DMS153 (cell line): Measurements from ENCODE around the gene MORN3.
A peak's percentile ranks its signal among the peaks of the same experiment; 100 is the strongest.
"Not testable (repeated sequence)": the region's sequence is repeated elsewhere in the genome, so short reads cannot be mapped to it uniquely, and the experiment has no call there.

ENCODE experiments used
- DNase-seq: peaks from one replicate; lab custom pipeline; 2025; lab: John Stamatoyannopoulos, UW

Gene MORN3

DNA sequence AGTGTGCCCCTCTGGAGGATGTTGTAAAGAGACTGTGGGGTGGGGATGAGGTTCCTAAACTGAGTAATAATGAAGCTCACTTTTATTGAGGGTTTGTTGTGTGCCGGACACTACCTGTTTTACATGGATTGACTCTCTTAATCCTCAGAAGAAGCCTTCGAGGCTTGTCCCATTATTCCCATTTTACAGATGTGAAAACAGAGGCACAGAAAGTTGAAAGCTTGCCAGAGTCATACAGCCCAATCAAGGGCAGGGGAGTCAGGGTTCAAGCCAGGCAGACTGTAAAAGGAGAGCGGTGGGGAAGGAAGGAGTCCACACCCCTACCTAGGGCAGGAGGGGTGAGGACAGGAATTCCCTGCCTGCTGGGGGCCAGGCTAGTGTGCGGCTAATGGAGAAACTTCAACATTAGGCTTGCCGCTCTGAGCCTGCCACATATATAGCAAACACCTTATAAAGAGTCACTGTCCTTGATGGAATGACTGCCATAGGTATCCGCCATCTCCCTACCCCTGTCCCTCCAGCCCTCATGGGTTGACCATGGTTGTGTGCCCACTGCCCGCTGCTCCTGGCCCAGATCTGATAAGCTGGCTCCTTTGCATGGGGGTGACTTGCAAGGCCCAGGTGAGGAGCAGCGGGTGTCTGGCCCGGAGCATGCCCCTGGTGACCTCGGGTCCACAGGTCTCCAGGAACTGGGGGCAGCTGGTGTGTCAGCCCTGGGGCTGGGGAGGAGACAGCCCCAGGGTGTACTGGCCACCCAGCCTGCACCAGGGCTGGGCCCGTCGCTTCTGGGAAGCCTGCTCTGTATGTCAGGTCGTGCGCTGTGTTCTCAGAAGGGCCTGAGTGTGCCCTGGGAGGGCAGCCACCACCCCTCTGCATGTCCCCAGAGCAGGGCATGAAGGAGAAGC, 30.9 kb downstream of the MORN3 start:
- DNase-seq = no peak

GRCh38 chr12:121637231-121637914, 32.1 kb downstream of the MORN3 start:
- DNase-seq = no peak

DNA sequence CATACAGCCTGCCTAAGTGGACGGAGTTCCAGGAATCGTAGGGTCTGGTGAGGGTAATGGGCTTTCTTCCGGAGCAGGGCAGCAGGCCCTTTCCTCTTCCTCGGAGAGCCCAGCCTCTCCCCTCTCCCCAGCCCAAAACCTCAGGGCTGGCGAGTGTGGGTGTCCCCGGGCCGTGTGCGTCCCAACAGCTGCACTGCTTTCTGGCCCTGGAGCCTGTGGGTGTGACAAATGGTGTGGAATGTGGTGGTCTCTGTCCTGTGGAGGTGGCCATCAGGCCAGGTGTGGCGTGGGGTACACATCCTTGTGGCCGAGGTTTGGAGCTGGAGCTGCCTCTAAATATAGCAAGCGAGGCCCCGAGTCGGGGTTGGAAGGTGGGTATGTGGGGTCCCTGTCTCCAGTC, 34.6 kb downstream of the MORN3 start:
- no peak for DNase-seq

GRCh38 chr12:121633833-121634196, 35.6 kb downstream of the MORN3 start:
- DNase-seq = not testable (repeated sequence)

GRCh38 chr12:121632069-121632970, 37.1 kb downstream of the MORN3 start:
- DNase-seq = no peak

- no peak for DNase-seq
Observed at GRCh38 chr12:121630791-121631355, 38.6 kb downstream of the MORN3 start.

- no peak for DNase-seq
Observed at GRCh38 chr12:121628536-121628935, 40.9 kb downstream of the MORN3 start.

- no peak for DNase-seq
Observed at GRCh38 chr12:121628037-121628436, 41.4 kb downstream of the MORN3 start.

DNA sequence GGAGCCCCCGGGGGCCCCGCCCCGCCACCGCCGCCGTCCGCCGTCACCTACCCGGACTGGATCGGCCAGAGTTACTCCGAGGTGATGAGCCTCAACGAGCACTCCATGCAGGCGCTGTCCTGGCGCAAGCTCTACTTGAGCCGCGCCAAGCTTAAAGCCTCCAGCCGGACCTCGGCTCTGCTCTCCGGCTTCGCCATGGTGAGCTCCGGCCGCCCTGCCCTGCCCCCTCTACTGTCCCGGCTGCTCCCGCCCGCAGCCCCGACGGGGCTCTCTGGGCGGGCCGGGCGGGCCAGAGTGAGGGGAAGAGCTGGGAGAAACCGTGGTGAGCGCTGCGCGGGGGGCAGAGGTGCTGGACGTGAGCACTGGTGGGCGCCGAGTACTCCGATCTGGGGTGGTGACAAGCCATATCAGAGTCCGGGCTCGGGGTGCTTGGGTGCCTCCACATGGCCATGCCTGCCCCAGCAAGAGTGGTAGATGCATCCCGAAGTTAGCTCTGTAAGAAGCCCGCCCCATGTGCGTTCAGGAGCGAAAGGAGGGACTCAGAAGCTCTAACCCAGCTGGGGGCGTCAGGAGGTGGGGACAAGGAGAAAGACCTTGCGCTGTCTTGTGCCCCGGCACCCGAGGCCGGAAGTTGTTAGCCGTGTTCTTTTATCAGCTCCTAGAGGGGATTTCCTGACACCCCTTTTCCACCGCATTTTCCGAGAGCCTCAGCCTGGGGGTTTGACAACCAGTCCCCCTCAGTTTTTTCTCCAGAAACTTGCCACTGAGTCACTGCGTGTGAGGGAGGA, 42.4 kb downstream of the MORN3 start:
- DNase-seq = no peak

- peak; percentile 78 for DNase-seq
Observed at GRCh38 chr12:121626087-121626852, 43.2 kb downstream of the MORN3 start, which contains the start of gene ORAI1. Gene ORAI1 (plus strand): TSS chr12:121626530.

DNA sequence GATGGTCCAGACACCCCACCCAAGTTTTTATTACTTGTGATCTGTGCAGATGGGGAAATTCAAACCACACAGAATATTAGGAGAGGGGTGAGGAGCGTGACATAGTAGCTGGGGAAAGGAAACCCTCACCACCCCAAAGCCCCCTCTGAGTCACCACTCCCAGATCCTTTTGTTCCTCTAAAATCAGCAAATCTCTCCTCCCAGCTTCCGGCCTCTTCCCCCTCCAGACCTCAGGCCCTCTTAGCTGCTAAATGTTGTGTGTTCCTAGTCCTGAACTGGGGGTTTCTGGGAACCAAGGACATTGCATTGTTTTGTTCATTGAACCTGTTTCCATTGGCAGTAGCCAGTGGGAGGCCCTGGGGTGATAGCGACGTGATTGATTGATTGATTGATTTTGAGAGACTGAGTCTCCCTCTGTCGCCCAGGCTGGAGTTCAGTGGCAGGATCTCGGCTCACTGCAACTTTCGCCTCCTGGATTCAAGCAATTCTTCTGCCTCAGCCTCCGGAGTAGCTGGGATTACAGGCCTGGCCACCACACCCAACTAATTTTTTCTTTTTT, 49.0 kb downstream of the MORN3 start:
- no peak for DNase-seq

DNA sequence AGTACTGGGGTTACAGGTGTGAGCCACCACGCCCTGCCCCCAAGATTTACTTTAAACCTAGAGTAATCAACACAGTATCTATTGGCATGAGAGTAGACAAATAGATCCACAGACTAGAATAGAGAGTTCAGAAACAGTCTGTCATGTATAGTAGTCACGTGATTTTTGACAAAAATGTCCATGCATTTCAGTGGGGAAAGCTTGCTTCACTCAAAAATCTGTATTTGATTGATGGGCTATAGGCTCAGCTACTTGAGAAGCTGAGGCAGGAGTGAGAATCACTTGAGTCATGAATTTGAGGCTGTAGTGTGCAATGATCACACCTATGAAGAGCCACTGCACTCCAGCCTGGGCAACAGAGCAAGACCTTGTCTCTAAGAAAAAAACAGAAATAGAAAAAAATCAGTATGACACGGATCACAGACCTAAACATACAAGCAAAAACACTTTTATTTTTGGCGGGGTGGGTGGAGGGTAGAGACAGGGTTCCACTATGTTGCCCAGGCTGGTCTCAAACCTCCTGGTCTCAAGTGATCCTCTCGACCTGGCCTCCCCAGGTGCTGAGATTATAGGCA, 50.7 kb downstream of the MORN3 start:
- DNase-seq = no peak

GRCh38 chr12:121614872-121615467, 54.5 kb downstream of the MORN3 start:
- no peak for DNase-seq

- DNase-seq = no peak
Observed at GRCh38 chr12:121613462-121613861, 56.0 kb downstream of the MORN3 start.

GRCh38 chr12:121611306-121611705, 58.1 kb downstream of the MORN3 start:
- no peak for DNase-seq

- DNase-seq = no peak
Observed at GRCh38 chr12:121610239-121611149, 59.0 kb downstream of the MORN3 start.

DNA sequence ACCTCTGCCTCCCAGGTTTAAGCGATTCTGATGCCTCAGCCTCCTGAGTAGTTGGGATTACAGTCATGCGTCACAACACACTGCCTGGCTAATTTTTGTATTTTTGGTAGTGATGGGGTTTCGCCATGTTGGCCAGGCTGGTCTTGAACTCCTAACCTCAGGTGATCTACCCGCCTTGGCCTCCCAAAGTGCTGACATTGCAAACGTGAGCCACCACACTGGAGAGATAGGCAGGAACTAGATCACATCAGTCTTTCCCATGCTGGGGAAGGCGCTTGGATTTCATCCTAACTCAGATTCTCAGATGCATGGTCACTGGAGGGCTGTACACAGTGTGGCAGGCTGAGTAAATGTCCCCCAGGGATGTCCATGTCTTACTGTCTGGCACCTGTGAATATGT, 61.2 kb downstream of the MORN3 start:
- DNase-seq = no peak

- no peak for DNase-seq
Observed at GRCh38 chr12:121603581-121603980, 65.9 kb downstream of the MORN3 start.
